ENCODE results near the gene LRRC61. TPM values are rescaled to one million over a fixed set of nuclear protein-coding genes. Genes with fewer than 3 reads are reported as not detected.

Gene LRRC61
- total RNA-seq, 4 donors from 2014 or later, result 5.9 to 41.2 (median 15.3) TPM

DNA sequence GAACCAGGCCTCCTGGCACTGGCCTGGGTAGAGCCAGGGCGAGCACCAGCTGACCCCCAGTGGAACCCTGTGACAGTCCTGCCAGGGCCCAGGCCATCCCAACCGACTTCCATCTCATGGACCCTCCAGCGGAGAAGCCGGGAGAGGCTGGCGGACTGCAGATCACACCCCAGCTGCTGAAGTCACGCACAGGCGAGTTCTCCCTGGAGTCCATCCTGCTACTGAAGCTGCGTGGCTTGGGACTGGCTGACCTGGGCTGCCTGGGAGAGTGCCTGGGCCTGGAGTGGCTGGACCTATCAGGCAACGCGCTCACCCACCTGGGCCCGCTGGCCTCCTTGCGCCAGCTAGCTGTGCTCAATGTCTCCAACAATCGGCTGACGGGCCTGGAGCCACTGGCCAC, 13.6 kb downstream of the LRRC61 start:
- no peak for DNase-seq
- TF ChIP-seq POLR2A (IDR thresholded peaks at IDR 0.05) (no peak), CTCF (IDR thresholded peaks at IDR 0.05) (no peak)
- Histone ChIP-seq H3K9me3 (no peaks in the 10 kb centered on the region), H3K4me1 (peaks cover 6 to 19% of the 10 kb centered on the region in 2 donors), H3K36me3 (no peaks in the 10 kb centered on the region), H3K27ac (peak overlapping the region; percentile 85 to 96), H3K27me3 (no peaks in the 10 kb centered on the region), H3K4me3 (no peak overlapping the region)
- intact Hi-C loops (cut with DNase I; ENCODE audit: low total_unique reads), result no loop called here

DNA sequence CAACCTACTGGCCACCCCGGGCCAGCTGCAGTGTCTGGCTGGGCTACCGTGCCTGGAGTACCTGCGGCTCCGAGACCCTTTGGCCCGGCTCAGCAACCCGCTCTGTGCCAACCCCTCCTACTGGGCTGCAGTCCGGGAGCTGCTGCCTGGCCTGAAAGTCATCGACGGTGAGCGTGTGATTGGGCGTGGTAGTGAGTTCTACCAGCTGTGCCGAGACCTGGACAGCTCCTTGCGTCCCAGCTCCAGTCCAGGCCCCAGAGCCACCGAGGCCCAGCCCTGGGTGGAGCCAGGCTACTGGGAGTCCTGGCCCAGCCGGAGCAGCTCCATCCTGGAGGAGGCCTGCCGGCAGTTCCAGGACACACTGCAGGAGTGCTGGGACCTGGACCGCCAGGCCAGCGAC, 14.0 kb downstream of the LRRC61 start:
- peaks cover 6 to 19% of the 10 kb centered on the region in 2 donors for H3K4me1 ChIP-seq
- no peaks in the 10 kb centered on the region for H3K27me3 ChIP-seq
- intact Hi-C loops (cut with DNase I; ENCODE audit: low total_unique reads), result no loop called here
- H3K27ac ChIP-seq, result peak overlapping the region; percentile 85 to 96
- TF ChIP-seq POLR2A (IDR thresholded peaks at IDR 0.05) (no peak), CTCF (IDR thresholded peaks at IDR 0.05) (no peak)
- H3K4me3 ChIP-seq, result no peak overlapping the region
- no peaks in the 10 kb centered on the region for H3K36me3 ChIP-seq
- no peaks in the 10 kb centered on the region for H3K9me3 ChIP-seq
- DNase-seq, result no peak

GRCh38 chr7:150337659-150338081, 14.5 kb downstream of the LRRC61 start:
- intact Hi-C loops (cut with DNase I; ENCODE audit: low total_unique reads), result no loop called here
- H3K9me3 ChIP-seq, result no peaks in the 10 kb centered on the region
- TF ChIP-seq POLR2A (IDR thresholded peaks at IDR 0.05), result no peak
- no peak for TF ChIP-seq CTCF (IDR thresholded peaks at IDR 0.05)
- H3K36me3 ChIP-seq, result no peaks in the 10 kb centered on the region
- DNase-seq, result no peak
- no peak overlapping the region for H3K4me3 ChIP-seq
- no peaks in the 10 kb centered on the region for H3K27me3 ChIP-seq
- peak overlapping the region; percentile 85 to 96 for H3K27ac ChIP-seq
- H3K4me1 ChIP-seq, result peaks cover 6 to 19% of the 10 kb centered on the region in 2 donors

DNA sequence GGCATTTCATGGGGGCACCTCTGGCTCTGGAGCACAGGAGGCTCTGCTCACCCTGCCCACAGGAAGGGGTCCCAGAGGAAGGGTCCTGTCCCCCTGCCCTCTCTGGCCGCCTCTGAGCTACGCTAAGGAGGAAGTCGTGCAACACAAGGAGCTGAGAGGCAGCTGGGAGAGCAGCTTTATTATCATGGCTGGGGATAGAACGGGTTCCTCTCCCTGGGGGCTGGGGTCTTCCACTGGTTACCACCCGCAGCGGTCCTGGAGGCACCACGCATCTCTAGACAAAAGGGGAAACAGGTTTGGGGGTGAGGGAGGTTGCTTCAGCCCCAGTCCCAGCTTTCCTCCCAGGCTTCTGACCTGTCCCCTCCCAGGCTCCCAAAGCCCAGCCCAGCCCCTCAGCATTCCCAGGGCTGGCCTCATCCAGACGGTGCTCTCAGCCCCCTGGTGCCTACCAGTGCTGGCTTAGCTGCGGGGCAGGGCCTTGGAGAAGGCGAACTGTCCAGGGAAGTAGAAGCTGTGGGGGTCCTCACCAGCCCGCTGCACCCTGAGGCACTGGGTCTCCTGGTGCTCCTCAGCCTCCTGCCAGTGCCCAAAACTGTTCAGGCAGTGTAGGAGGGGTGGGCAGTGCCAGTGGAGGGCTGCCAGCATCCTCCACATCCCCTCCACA, 15.1 kb downstream of the LRRC61 start:
- Histone ChIP-seq H3K27ac (peak overlapping the region; percentile 94 to 96), H3K4me1 (peaks cover 6 to 19% of the 10 kb centered on the region in 2 donors)
- no peak for DNase-seq

More for the DNA sequence above, 15.1 kb downstream of the LRRC61 start:
- no peaks in the 10 kb centered on the region for H3K36me3 ChIP-seq
- TF ChIP-seq POLR2A (IDR thresholded peaks at IDR 0.05), result no peak
- TF ChIP-seq CTCF (IDR thresholded peaks at IDR 0.05), result no peak
- no peak overlapping the region for H3K4me3 ChIP-seq
- intact Hi-C loops (cut with DNase I; ENCODE audit: low total_unique reads), result no loop called here
- no peaks in the 10 kb centered on the region for H3K9me3 ChIP-seq
- no peaks in the 10 kb centered on the region for H3K27me3 ChIP-seq
